HepG2 (cell line): Measurements from ENCODE around the gene OR5M10. TPM values are rescaled to one million over a fixed set of nuclear protein-coding genes. Genes with fewer than 3 reads are reported as not detected.

Source experiments
- ATAC-seq: fragments of 200-7000 bp; cut with Tn5 transposase; 3 replicates; pipeline ENCODE4 v1.9.1; 2020; ENCODE audit warnings: mild to moderate bottlenecking, moderate library complexity
- BruUV-seq: library from RNA; stranded (reverse); fragments of 400-500 nt; replicated peaks from 2 replicates; lab custom pipeline; 2021; lab: Mats Ljungman, UMichigan
- CTCF ChIA-PET: fragments of 300-600 bp; formaldehyde crosslinking; extraction: SDS; loops from one replicate; lab custom pipeline; 2021; ENCODE audit warnings: low total read pairs, inconsistent platforms, low intra/inter-chr PET ratio; lab: Yijun Ruan, JAX
- POLR2A ChIA-PET: fragments of 350-600 bp; sonication (Branson Sonifier 250); formaldehyde crosslinking; loops from one replicate; lab custom pipeline; 2020; ENCODE audit warnings: antibody characterized with exemption, inconsistent platforms; lab: Yijun Ruan, JAX
- DNase-seq: peaks from one replicate; pipeline ENCODE4 v3.0.0-alpha.2; 2015; ENCODE audit warnings: low spot score
- FAIRE-seq: peaks from 3 replicates; lab custom pipeline; 2011; peaks lifted over from hg19 to GRCh38; lab: Jason Lieb, UNC
- H2AFZ ChIP-seq: one replicate; pipeline ENCODE4 v1.6.1; 2011; ENCODE audit warnings: low read length, inconsistent platforms
- H3K27ac ChIP-seq: fragments of 300-600 bp; 3 replicates; pipeline ENCODE4 v1.8.0; 2011; ENCODE audit warnings: mixed run types, mild to moderate bottlenecking, mixed read lengths, low read length, inconsistent platforms; ENCODE audit not compliant: insufficient read depth; ENCODE audit errors: extremely low read length
- H3K27me3 ChIP-seq, 2 experiments: fragments of 200-600 bp in 1 of 2; 2 replicates in 1 of 2; 3 replicates in 1 of 2; pipeline versions ENCODE4 v1.6.0 to v1.8.0; 2011; ENCODE audit warnings: low read length in 2 of 2, mild to moderate bottlenecking in 2 of 2, moderate library complexity in 2 of 2, inconsistent platforms in 1 of 2; ENCODE audit not compliant: insufficient read depth in 2 of 2, control insufficient read depth in 1 of 2
- H3K36me3 ChIP-seq, 2 experiments: fragments of 200-600 bp in 1 of 2; replicated peaks in 1 of 2; 2 replicates in 1 of 2; 3 replicates in 1 of 2; pipeline versions ENCODE4 v1.5.1 to v1.8.0; 2011; ENCODE audit warnings: low read length in 2 of 2, inconsistent platforms in 1 of 2; ENCODE audit not compliant: insufficient read depth in 2 of 2, control insufficient read depth in 1 of 2
- H3K4me1 ChIP-seq: 2 replicates; pipeline ENCODE4 v1.5.1; 2012; ENCODE audit warnings: low read length, inconsistent platforms; ENCODE audit not compliant: insufficient read depth
- H3K4me2 ChIP-seq: 2 replicates; pipeline ENCODE4 v1.6.0; 2011; ENCODE audit warnings: low read depth, low read length, inconsistent platforms
- H3K4me3 ChIP-seq, 3 experiments: fragments of 200-600 bp in 1 of 3; sonication (generic), shearing (Covaris generic) in 1 of 3; replicated peaks in 1 of 3; 2 replicates each; pipeline ENCODE4 v1.5.1; 2011 to 2016; ENCODE audit warnings: low read length in 3 of 3, inconsistent platforms in 2 of 3, low read depth in 2 of 3, mild to moderate bottlenecking in 2 of 3, control low read depth in 1 of 3, mixed read lengths in 1 of 3; ENCODE audit not compliant: insufficient read depth in 1 of 3
- H3K79me2 ChIP-seq: one replicate; pipeline ENCODE4 v1.6.1; 2011; ENCODE audit warnings: low read length, inconsistent platforms; ENCODE audit not compliant: insufficient read depth
- H3K9ac ChIP-seq: 2 replicates; pipeline ENCODE4 v1.6.0; 2011; ENCODE audit warnings: mild to moderate bottlenecking, low read depth, low read length, inconsistent platforms; ENCODE audit not compliant: insufficient read depth
- H3K9me3 ChIP-seq: 2 replicates; pipeline ENCODE4 v1.5.1; 2012; ENCODE audit warnings: mild to moderate bottlenecking, low read length
- H4K20me1 ChIP-seq: 2 replicates; pipeline ENCODE4 v1.6.0; 2011; ENCODE audit warnings: inconsistent platforms, mild to moderate bottlenecking, low read length, moderate library complexity; ENCODE audit not compliant: insufficient read depth
- AGO2 ChIP-seq: fragments of 200-400 bp; formaldehyde crosslinking; optimal IDR thresholded peaks from 2 replicates; pipeline ENCODE3; 2017; ENCODE audit warnings: mild to moderate bottlenecking, low read depth, low read length, moderate library complexity
- CC2D1A ChIP-seq: sonication (generic); formaldehyde crosslinking; IDR thresholded peaks from 2 replicates; pipeline ENCODE4 v1.8.1; 2023; ENCODE audit warnings: mild to moderate bottlenecking, missing genetic modification reagents
- CENPT ChIP-seq: sonication (generic); formaldehyde crosslinking; IDR thresholded peaks from 2 replicates; pipeline ENCODE4 v1.8.0; 2022; ENCODE audit warnings: low read depth, mild to moderate bottlenecking, moderate library complexity, missing genetic modification reagents
- FOXA1 ChIP-seq, 2 experiments: fragments of 450-650 bp in 1 of 2; sonication (generic) in 1 of 2; formaldehyde crosslinking in 1 of 2; IDR thresholded peaks; 2 replicates each; pipeline versions ENCODE4 v1.4.0 to v1.6.1; 2016 to 2020; ENCODE audit warnings: missing genetic modification reagents in 1 of 2
- MATR3 ChIP-seq: sonication (generic); formaldehyde crosslinking; IDR thresholded peaks from 2 replicates; pipeline ENCODE4 v1.4.0; 2020; ENCODE audit warnings: missing genetic modification reagents
- SMC3 ChIP-seq: IDR thresholded peaks from 2 replicates; pipeline ENCODE4 v1.6.1; 2011; ENCODE audit warnings: low read length, improper control_type of control experiment
- ZBTB38 ChIP-seq: sonication (generic); formaldehyde crosslinking; IDR thresholded peaks from 2 replicates; pipeline ENCODE4 v1.5.1; 2020; ENCODE audit warnings: mild to moderate bottlenecking, missing genetic modification reagents
- ZIK1 ChIP-seq: sonication (generic); formaldehyde crosslinking; IDR thresholded peaks from 2 replicates; pipeline ENCODE4 v1.5.0; 2020; ENCODE audit warnings: mild to moderate bottlenecking, low read depth, missing genetic modification reagents, borderline replicate concordance
- ZNF224 ChIP-seq: sonication (generic); formaldehyde crosslinking; IDR thresholded peaks from 2 replicates; pipeline ENCODE4 v1.5.0; 2020; ENCODE audit warnings: mild to moderate bottlenecking, missing genetic modification reagents
- ZNF33A ChIP-seq: sonication (generic); formaldehyde crosslinking; IDR thresholded peaks from 2 replicates; pipeline ENCODE4 v1.5.1; 2020; ENCODE audit warnings: missing genetic modification reagents, mild to moderate bottlenecking, moderate library complexity, borderline replicate concordance
- ZNF549 ChIP-seq: sonication (generic); formaldehyde crosslinking; IDR thresholded peaks from 2 replicates; pipeline ENCODE4 v1.5.0; 2020; ENCODE audit warnings: missing genetic modification reagents
- ZNF75D ChIP-seq: sonication (generic); formaldehyde crosslinking; IDR thresholded peaks from 2 replicates; pipeline ENCODE4 v1.8.1; 2023; ENCODE audit warnings: missing genetic modification reagents, mild to moderate bottlenecking, borderline replicate concordance
- ZNF780A ChIP-seq: sonication (generic); formaldehyde crosslinking; IDR thresholded peaks from 2 replicates; pipeline ENCODE4 v1.8.0; 2022; ENCODE audit warnings: mild to moderate bottlenecking, missing genetic modification reagents, moderate library complexity
- ZNF841 ChIP-seq: sonication (generic); formaldehyde crosslinking; IDR thresholded peaks from 2 replicates; pipeline ENCODE4 v1.8.1; 2023; ENCODE audit warnings: missing genetic modification reagents, borderline replicate concordance
- WGBS: methylation state at CpG from one replicate; pipeline ENCODE4 v1.1.6; 2017; ENCODE audit warnings: low lambda C conversion rate; 5-methylcytosine and 5-hydroxymethylcytosine counted together
- in situ Hi-C: cut with HindIII; loops from 2 replicates; pipeline ENCODE4 v1.10.0; 2017; ENCODE audit warnings: low pct_unique_long_range_greater_than_20kb; ENCODE audit not compliant: extremely low pct_ligation_motif_present
- intact Hi-C: fragments of 100-400 bp; cut with micrococcal nuclease; formaldehyde crosslinking; loops from one replicate; pipeline ENCODE4 v1.10.0; 2022; ENCODE audit not compliant: unreplicated experiment
- polyA plus RNA-seq, 8 experiments: library from polyadenylated mRNA; depleted of rRNA in 3 of 8; stranded (reverse) in 7 of 8; unstranded in 1 of 8; fragments of >200 nt; fragmentation: Illumina TruSeq in 4 of 8; extraction: Trizol in 4 of 8; gene quantifications; 2 replicates each; pipeline versions ENCODE4 v1.2.1 to v1.2.3, GENCODE V29; 2011 to 2016; ENCODE audit warnings: low read depth in 4 of 8, missing spikeins in 1 of 8, mixed read lengths in 1 of 8; ENCODE audit not compliant: insufficient read depth in 1 of 8
- total RNA-seq, 5 experiments: library from RNA; depleted of rRNA; stranded (reverse); fragments of >200 nt; fragmentation: Illumina TruSeq; extraction: Trizol; gene quantifications; 2 replicates each; pipeline ENCODE4 v1.2.3, GENCODE V29; 2016; ENCODE audit warnings: low read depth in 1 of 5
- TF ChIP-seq, protein P1 (sequence below): IDR thresholded peaks from 2 replicates; pipeline ENCODE4 v1.6.1; 2012; ENCODE audit warnings: low read depth, low read length, improper control_type of control experiment
- TF ChIP-seq, protein P2 (sequence below): sonication (generic); formaldehyde crosslinking; IDR thresholded peaks from 2 replicates; pipeline ENCODE4 v1.5.1; 2020; ENCODE audit warnings: mild to moderate bottlenecking, missing genetic modification reagents, moderate library complexity
- TF ChIP-seq, protein P3 (sequence below): sonication (generic); formaldehyde crosslinking; IDR thresholded peaks from 2 replicates; pipeline ENCODE4 v1.9.0; 2021; ENCODE audit warnings: missing genetic modification reagents, borderline replicate concordance

OR5M10 gene
- total and polyA plus RNA-seq, 2 of the 13 experiments (the other 11 are each of a cell fraction or from before 2014, with no cell fraction given) = not detected

DNA sequence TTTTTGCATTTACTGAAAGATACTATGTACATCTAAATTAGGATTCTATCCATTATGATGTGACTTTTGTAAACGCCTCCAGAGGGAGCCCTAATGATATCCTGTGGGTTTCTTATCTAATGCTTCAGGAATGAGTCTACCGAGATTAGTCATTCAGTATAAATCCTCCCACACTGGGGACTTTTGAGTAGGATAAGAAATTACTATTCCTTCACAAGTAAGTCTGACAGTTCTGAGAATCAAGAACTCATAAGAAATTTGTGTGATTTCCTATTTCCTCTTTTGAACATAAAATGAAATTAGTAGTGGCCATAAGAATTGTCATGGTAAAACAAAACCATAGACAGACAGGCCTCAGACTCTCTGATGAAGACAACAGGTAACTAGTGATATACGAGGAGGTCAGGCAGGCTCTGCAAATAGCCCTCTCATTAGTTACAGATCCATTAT lies 47.2 kb upstream of the OR5M10 start:
- no peaks in the 10 kb centered on the region for H3K36me3 ChIP-seq
- 0% methylated on average over 3 of the region's 3 CpGs for WGBS
- intact Hi-C loops (loop anchor here (1.0 kb wide), 1 partner anchor 159 kb away; no protein-coding TSS in a partner anchor), in situ Hi-C loops (loop anchor here (10.0 kb wide), 1 partner anchor 160 kb away; no protein-coding TSS in a partner anchor)
- H3K9ac ChIP-seq = no peak overlapping the region
- no peaks in the 10 kb centered on the region for H3K9me3 ChIP-seq
- ChIA-PET CTCF (interaction anchor here (1.8 kb wide), 1 partner anchor 159 kb away, joined by 10 read pairs; no protein-coding TSS in a partner anchor), POLR2A (no interaction called here)
- DNase-seq = peak; percentile 55
- no peaks in the 10 kb centered on the region for H3K79me2 ChIP-seq
- BruUV-seq = no TSS peak
- no peaks in the 10 kb centered on the region for H3K27me3 ChIP-seq
- ATAC-seq = peak; percentile 70
- no peaks in the 10 kb centered on the region for H3K4me1 ChIP-seq
- FAIRE-seq = no peak
- H3K27ac ChIP-seq = no peak overlapping the region
- H4K20me1 ChIP-seq = no peaks in the 10 kb centered on the region
- H3K4me3 ChIP-seq = no peak overlapping the region
- H3K4me2 ChIP-seq = no peak overlapping the region
- no peak overlapping the region for H2AFZ ChIP-seq
- TF ChIP-seq MATR3 (CRISPR knock-in tag) = no peak
- TF ChIP-seq ZNF75D = no peak
- no peak for TF ChIP-seq ZNF841 (CRISPR knock-in tag)
- no peak for TF ChIP-seq ZNF549 (CRISPR knock-in tag)
- TF ChIP-seq, protein P1, sequence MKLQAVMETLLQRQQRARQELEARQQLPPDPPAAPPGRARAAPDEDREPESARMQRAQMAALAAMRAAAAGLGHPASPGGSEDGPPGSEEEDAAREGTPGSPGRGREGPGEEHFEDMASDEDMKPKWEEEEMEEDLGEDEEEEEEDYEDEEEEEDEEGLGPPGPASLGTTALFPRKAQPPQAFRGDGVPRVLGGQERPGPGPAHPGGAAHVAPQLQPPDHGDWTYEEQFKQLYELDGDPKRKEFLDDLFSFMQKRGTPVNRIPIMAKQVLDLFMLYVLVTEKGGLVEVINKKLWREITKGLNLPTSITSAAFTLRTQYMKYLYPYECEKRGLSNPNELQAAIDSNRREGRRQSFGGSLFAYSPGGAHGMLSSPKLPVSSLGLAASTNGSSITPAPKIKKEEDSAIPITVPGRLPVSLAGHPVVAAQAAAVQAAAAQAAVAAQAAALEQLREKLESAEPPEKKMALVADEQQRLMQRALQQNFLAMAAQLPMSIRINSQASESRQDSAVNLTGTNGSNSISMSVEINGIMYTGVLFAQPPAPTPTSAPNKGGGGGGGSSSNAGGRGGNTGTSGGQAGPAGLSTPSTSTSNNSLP = peak; percentile 67
- TF ChIP-seq ZNF224 (CRISPR knock-in tag) = no peak
- no peak for TF ChIP-seq CC2D1A (CRISPR knock-in tag)
- TF ChIP-seq, protein P2, sequence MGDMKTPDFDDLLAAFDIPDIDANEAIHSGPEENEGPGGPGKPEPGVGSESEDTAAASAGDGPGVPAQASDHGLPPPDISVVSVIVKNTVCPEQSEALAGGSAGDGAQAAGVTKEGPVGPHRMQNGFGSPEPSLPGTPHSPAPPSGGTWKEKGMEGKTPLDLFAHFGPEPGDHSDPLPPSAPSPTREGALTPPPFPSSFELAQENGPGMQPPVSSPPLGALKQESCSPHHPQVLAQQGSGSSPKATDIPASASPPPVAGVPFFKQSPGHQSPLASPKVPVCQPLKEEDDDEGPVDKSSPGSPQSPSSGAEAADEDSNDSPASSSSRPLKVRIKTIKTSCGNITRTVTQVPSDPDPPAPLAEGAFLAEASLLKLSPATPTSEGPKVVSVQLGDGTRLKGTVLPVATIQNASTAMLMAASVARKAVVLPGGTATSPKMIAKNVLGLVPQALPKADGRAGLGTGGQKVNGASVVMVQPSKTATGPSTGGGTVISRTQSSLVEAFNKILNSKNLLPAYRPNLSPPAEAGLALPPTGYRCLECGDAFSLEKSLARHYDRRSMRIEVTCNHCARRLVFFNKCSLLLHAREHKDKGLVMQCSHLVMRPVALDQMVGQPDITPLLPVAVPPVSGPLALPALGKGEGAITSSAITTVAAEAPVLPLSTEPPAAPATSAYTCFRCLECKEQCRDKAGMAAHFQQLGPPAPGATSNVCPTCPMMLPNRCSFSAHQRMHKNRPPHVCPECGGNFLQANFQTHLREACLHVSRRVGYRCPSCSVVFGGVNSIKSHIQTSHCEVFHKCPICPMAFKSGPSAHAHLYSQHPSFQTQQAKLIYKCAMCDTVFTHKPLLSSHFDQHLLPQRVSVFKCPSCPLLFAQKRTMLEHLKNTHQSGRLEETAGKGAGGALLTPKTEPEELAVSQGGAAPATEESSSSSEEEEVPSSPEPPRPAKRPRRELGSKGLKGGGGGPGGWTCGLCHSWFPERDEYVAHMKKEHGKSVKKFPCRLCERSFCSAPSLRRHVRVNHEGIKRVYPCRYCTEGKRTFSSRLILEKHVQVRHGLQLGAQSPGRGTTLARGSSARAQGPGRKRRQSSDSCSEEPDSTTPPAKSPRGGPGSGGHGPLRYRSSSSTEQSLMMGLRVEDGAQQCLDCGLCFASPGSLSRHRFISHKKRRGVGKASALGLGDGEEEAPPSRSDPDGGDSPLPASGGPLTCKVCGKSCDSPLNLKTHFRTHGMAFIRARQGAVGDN (CRISPR knock-in tag) = no peak
- TF ChIP-seq, protein P3, sequence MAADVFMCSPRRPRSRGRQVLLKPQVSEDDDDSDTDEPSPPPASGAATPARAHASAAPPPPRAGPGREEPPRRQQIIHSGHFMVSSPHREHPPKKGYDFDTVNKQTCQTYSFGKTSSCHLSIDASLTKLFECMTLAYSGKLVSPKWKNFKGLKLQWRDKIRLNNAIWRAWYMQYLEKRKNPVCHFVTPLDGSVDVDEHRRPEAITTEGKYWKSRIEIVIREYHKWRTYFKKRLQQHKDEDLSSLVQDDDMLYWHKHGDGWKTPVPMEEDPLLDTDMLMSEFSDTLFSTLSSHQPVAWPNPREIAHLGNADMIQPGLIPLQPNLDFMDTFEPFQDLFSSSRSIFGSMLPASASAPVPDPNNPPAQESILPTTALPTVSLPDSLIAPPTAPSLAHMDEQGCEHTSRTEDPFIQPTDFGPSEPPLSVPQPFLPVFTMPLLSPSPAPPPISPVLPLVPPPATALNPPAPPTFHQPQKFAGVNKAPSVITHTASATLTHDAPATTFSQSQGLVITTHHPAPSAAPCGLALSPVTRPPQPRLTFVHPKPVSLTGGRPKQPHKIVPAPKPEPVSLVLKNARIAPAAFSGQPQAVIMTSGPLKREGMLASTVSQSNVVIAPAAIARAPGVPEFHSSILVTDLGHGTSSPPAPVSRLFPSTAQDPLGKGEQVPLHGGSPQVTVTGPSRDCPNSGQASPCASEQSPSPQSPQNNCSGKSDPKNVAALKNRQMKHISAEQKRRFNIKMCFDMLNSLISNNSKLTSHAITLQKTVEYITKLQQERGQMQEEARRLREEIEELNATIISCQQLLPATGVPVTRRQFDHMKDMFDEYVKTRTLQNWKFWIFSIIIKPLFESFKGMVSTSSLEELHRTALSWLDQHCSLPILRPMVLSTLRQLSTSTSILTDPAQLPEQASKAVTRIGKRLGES (CRISPR knock-in tag) = no peak
- no peak for TF ChIP-seq ZIK1 (CRISPR knock-in tag)
- TF ChIP-seq CENPT = no peak
- no peak for TF ChIP-seq ZBTB38 (CRISPR knock-in tag)
- no peak for TF ChIP-seq FOXA1 (IDR thresholded peaks at IDR 0.05)
- no peak for TF ChIP-seq FOXA1 (CRISPR knock-in tag; IDR thresholded peaks at IDR 0.05)
- TF ChIP-seq ZNF33A (CRISPR knock-in tag) = no peak
- TF ChIP-seq AGO2 = no peak
- peak; percentile 38; the same call in 1 of the 2 replicates for TF ChIP-seq SMC3
- no peak for TF ChIP-seq ZNF780A (CRISPR knock-in tag)
